GM18858 (cell line): ENCODE data around the gene RPP40.

Source experiments
- ATAC-seq: cut with Tn5 transposase; IDR thresholded peaks from one replicate; pipeline ENCODE4 v1.9.1; 2021; ENCODE audit not compliant: unreplicated experiment

RPP40 gene

GRCh38 chr6:4970739-4971395 lies 33.0 kb downstream of the RPP40 start:
- no peak for ATAC-seq

GRCh38 chr6:4969609-4970285 lies 34.1 kb downstream of the RPP40 start:
- no peak for ATAC-seq

- no peak for ATAC-seq
Measured at GRCh38 chr6:4967301-4968030, 36.4 kb downstream of the RPP40 start.

GRCh38 chr6:4965562-4966389 lies 38.1 kb downstream of the RPP40 start:
- ATAC-seq, result no peak

- no peak for ATAC-seq
Measured at GRCh38 chr6:4964675-4965561, 38.9 kb downstream of the RPP40 start.

- ATAC-seq, result no peak
Measured at GRCh38 chr6:4962905-4963304, 40.9 kb downstream of the RPP40 start.

GRCh38 chr6:4961322-4962168 lies 42.3 kb downstream of the RPP40 start:
- no peak for ATAC-seq

- no peak for ATAC-seq
Measured at GRCh38 chr6:4958624-4959023, 45.2 kb downstream of the RPP40 start.

- no peak for ATAC-seq
Measured at GRCh38 chr6:4957521-4958231, 46.2 kb downstream of the RPP40 start.

GRCh38 chr6:4956625-4957024 lies 47.2 kb downstream of the RPP40 start:
- ATAC-seq, result no peak

GRCh38 chr6:4953440-4953839 lies 50.4 kb downstream of the RPP40 start:
- no peak for ATAC-seq

- no peak for ATAC-seq
Measured at GRCh38 chr6:4950836-4951533, 52.9 kb downstream of the RPP40 start.

- ATAC-seq, result no peak
Measured at GRCh38 chr6:4950076-4950475, 53.8 kb downstream of the RPP40 start.

- ATAC-seq, result no peak
Measured at GRCh38 chr6:4948781-4949450, 54.9 kb downstream of the RPP40 start.

- ATAC-seq, result no peak
Measured at GRCh38 chr6:4947716-4948115, 56.1 kb downstream of the RPP40 start.

- ATAC-seq, result no peak
Measured at GRCh38 chr6:4946521-4946920, 57.3 kb downstream of the RPP40 start.
